CD4-positive, alpha-beta T cell treated with Interleukin-1 beta for 1 hour (primary cell): ENCODE data around the gene IFT122.
"Not testable (repeated sequence)": the region's sequence is repeated elsewhere in the genome, so short reads cannot be mapped to it uniquely, and the experiment has no call there.

Experiments used
- DNase-seq, 2 donors: peaks; one replicate each; pipeline ENCODE4 v3.0.0-alpha.2; 2020 to 2022

Gene IFT122

GRCh38 chr3:129524081-129524480, 84.1 kb downstream of the IFT122 start:
- no peak for DNase-seq

GRCh38 chr3:129525341-129525968, 85.4 kb downstream of the IFT122 start:
- peak in 1 of 2 donors; percentile 65 for DNase-seq

- DNase-seq, result peak; percentile 15 to 68
Observed at GRCh38 chr3:129526121-129526900, 86.3 kb downstream of the IFT122 start.

GRCh38 chr3:129527262-129527661, 87.2 kb downstream of the IFT122 start:
- DNase-seq, result no peak

GRCh38 chr3:129528589-129529100, 88.6 kb downstream of the IFT122 start, which contains the start of gene RHO:
Gene RHO, plus strand, starts transcription at chr3:129528639. Its CDS starts 95 bp downstream, at chr3:129528734.
- DNase-seq, result no peak

- DNase-seq, result no peak
Observed at GRCh38 chr3:129529436-129530210, 89.6 kb downstream of the IFT122 start.

GRCh38 chr3:129530251-129530791, 90.3 kb downstream of the IFT122 start:
- no peak for DNase-seq

- DNase-seq, result no peak
Observed at GRCh38 chr3:129530821-129531220, 90.8 kb downstream of the IFT122 start.

GRCh38 chr3:129531699-129532098, 91.7 kb downstream of the IFT122 start:
- no peak for DNase-seq

- DNase-seq, result no peak
Observed at GRCh38 chr3:129532261-129532660, 92.2 kb downstream of the IFT122 start.

GRCh38 chr3:129533406-129533805, 93.4 kb downstream of the IFT122 start:
- DNase-seq, result no peak

- DNase-seq, result no peak
Observed at GRCh38 chr3:129534428-129535027, 94.5 kb downstream of the IFT122 start.

GRCh38 chr3:129535075-129535474, 95.1 kb downstream of the IFT122 start:
- DNase-seq, result no peak

GRCh38 chr3:129536374-129536667, 96.3 kb downstream of the IFT122 start:
- DNase-seq, result no peak

GRCh38 chr3:129536804-129537203, 96.8 kb downstream of the IFT122 start:
- no peak for DNase-seq

- no peak for DNase-seq
Observed at GRCh38 chr3:129539206-129539605, 99.2 kb downstream of the IFT122 start.

GRCh38 chr3:129540776-129541516, 100.9 kb downstream of the IFT122 start:
- DNase-seq, result no peak

- DNase-seq, result no peak
Observed at GRCh38 chr3:129542747-129543146, 102.7 kb downstream of the IFT122 start.

GRCh38 chr3:129543156-129543790, 103.2 kb downstream of the IFT122 start, which contains the start of gene H1-8:
Gene H1-8, plus strand, starts transcription at chr3:129543175. Its CDS starts 44 bp downstream, at chr3:129543219.
- DNase-seq, result no peak

- no peak for DNase-seq
Observed at GRCh38 chr3:129543999-129544398, 104.0 kb downstream of the IFT122 start.

GRCh38 chr3:129545951-129546350, 105.9 kb downstream of the IFT122 start:
- DNase-seq, result not testable (repeated sequence)
